Measurements from ENCODE around the gene CNOT6. TPM values are rescaled to one million over a fixed set of nuclear protein-coding genes. Genes with fewer than 3 reads are reported as not detected.

CNOT6 gene
- total RNA-seq, 1 experiment from 2014 or later: 20.1 TPM

DNA sequence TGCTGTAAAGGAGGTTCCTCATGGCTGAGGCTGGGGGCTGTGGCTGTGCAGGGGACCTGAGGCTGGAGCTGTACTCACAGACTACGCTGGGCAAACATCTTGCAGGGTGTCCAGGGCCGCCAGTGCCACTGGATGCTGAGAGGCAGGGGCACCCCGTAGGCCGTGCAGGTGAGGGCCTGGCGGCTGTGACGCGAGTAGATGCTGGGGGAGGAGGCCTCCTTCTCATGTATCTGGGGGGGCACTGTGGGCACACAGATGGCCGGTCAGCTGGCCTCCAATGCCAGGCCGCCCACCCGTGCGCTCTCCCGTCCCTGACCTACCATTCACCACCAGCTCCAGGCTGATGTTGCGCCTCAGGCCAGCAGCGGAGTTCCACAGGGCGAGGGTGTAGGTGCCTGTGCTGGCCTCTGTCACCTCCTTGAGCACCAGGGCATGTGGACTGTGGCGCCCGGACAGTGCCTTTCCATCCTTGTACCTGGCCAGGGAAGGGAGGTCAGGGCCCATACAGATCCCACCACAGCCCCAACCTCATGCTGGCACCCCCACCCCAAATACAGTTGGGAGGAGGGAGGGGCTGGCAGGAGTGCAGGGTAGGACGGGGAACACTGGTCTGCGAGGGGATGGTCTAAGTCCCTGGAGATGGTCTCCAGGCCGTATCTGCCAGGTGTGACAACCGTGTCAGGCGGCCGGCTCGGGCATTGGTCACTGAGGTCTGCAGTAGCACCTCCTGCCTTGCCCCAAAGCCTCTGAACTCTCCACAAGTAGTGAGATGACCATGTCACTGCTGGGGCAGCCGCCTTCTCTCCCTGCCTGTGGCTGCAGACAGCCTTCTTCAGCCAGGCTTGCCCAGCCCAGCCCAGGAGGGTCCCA lies 131.8 kb downstream of the CNOT6 start:
- no peaks in the 10 kb centered on the region for H3K4me1 ChIP-seq (ENCODE audit: low read length)
- no peak overlapping the region for H3K4me2 ChIP-seq (ENCODE audit: low read depth, low read length, poor library complexity, severe bottlenecking)
- no peaks in the 10 kb centered on the region for H3K9me2 ChIP-seq (replicated peaks; ENCODE audit: insufficient read depth, low read length)
- H3K27me3 ChIP-seq (ENCODE audit: low read length): no peaks in the 10 kb centered on the region
- H3K4me3 ChIP-seq (ENCODE audit: low read length): no peak overlapping the region
- H3K27ac ChIP-seq (ENCODE audit: low read length): no peak overlapping the region
- no peaks in the 10 kb centered on the region for H4K20me1 ChIP-seq (ENCODE audit: insufficient read depth, low read depth, low read length)
- no peaks in the 10 kb centered on the region for H3K36me3 ChIP-seq (ENCODE audit: insufficient read depth, low read length)
- H3K79me2 ChIP-seq (ENCODE audit: low read length): no peaks in the 10 kb centered on the region
- H2AFZ ChIP-seq (ENCODE audit: low read length): no peak overlapping the region
- H3K9ac ChIP-seq (ENCODE audit: low read length): no peak overlapping the region
- DNase-seq: no peak
- H3K9me3 ChIP-seq (ENCODE audit: low read length): no peaks in the 10 kb centered on the region

DNA sequence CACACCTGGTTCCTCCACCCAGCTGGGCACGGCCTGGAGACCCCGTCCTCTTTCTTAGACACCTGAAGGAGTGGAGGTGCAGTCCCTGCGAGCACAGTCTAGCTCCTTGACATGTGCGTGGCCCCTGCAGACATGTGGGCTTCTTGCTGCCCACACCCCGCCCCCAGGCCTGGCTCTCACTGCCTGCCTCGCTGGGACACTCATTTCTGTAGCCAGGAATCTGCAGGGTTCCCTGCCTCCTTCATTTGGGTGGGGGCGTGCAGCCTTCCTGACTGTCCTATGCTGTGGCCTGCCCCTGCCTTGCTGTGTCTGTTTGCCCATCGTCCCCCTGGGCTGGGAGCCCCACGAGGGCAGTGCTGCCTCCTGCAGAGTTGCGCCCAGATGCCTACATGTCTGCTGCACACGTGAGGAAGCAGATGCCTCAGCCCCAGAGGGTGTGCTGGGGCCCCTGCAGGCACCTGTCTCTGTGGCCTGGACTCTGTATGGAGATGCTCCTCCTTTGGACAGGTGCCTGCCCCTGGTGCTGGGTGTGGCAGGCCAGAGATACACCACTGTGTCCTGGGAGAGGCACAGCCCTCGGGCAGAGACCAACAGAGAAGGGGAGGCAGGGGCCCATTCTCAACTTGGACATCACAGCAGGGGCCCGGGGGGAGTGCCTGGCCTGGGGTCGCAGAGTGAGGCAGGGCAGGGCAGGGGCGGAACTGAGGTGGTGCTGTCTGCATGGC lies 132.6 kb downstream of the CNOT6 start:
- no peak overlapping the region for H3K4me3 ChIP-seq (ENCODE audit: low read length)
- no peaks in the 10 kb centered on the region for H3K9me2 ChIP-seq (replicated peaks; ENCODE audit: insufficient read depth, low read length)
- no peak for DNase-seq
- no peaks in the 10 kb centered on the region for H3K9me3 ChIP-seq (ENCODE audit: low read length)
- H3K27ac ChIP-seq (ENCODE audit: low read length): no peak overlapping the region
- H3K27me3 ChIP-seq (ENCODE audit: low read length): no peaks in the 10 kb centered on the region
- H3K79me2 ChIP-seq (ENCODE audit: low read length): no peaks in the 10 kb centered on the region
- no peaks in the 10 kb centered on the region for H3K4me1 ChIP-seq (ENCODE audit: low read length)
- no peak overlapping the region for H3K9ac ChIP-seq (ENCODE audit: low read length)
- no peak overlapping the region for H2AFZ ChIP-seq (ENCODE audit: low read length)
- no peaks in the 10 kb centered on the region for H3K36me3 ChIP-seq (ENCODE audit: insufficient read depth, low read length)
- no peak overlapping the region for H3K4me2 ChIP-seq (ENCODE audit: low read depth, low read length, poor library complexity, severe bottlenecking)
- no peaks in the 10 kb centered on the region for H4K20me1 ChIP-seq (ENCODE audit: insufficient read depth, low read depth, low read length)

DNA sequence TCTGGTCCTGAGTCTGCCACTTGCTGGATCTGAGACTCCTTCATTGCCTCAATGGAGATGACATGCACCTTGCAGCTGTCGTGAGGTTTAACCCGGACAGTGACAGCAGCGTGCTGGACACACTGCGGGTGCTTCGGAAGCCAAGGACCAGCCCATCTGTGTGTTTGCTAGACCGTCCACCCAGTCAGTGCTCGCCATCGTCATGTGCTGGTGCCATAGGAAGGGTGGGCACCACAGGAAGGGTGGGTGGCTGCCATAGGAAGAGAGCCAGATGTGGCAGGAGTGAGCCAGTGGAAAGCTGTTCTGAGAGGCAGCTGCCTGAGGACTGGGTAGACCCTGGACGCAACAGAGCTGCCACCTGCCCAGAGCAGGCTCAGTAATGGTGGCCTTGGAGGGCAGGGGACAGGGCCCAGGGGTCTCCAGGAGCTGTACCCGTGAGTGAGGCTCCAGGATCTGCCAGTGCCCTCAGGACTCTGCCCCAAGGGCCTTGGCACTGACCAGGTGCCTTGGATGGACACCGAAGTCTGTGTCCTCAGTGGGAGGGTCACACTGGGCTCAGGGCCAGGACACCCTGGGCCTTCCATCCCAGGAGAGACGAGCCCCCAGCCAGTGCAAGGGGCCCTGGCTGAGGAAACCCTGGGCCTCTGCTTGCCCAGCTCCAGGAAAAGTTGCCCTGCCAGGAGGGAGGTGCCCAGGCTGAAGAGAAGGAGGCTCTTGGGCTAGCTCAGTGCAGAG lies 133.4 kb downstream of the CNOT6 start:
- H3K4me3 ChIP-seq (ENCODE audit: low read length): no peak overlapping the region
- H4K20me1 ChIP-seq (ENCODE audit: insufficient read depth, low read depth, low read length): no peaks in the 10 kb centered on the region
- H3K36me3 ChIP-seq (ENCODE audit: insufficient read depth, low read length): no peaks in the 10 kb centered on the region
- H3K4me2 ChIP-seq (ENCODE audit: low read depth, low read length, poor library complexity, severe bottlenecking): no peak overlapping the region
- no peaks in the 10 kb centered on the region for H3K9me2 ChIP-seq (replicated peaks; ENCODE audit: insufficient read depth, low read length)
- H2AFZ ChIP-seq (ENCODE audit: low read length): no peak overlapping the region
- DNase-seq: no peak
- no peaks in the 10 kb centered on the region for H3K27me3 ChIP-seq (ENCODE audit: low read length)
- H3K9ac ChIP-seq (ENCODE audit: low read length): no peak overlapping the region
- no peaks in the 10 kb centered on the region for H3K4me1 ChIP-seq (ENCODE audit: low read length)
- H3K79me2 ChIP-seq (ENCODE audit: low read length): no peaks in the 10 kb centered on the region
- no peaks in the 10 kb centered on the region for H3K9me3 ChIP-seq (ENCODE audit: low read length)
- no peak overlapping the region for H3K27ac ChIP-seq (ENCODE audit: low read length)

Small RNAs within 50 kb of the gene (small RNA-seq; reads per million reads assigned to genes)
- not detected for gene RNU6-525P

Other genes with a start within 250 kb of the CNOT6 start
- gene MAPK9, start 202.3 kb upstream of the CNOT6 start, total RNA-seq (2014; rRNA removed; shearing (Covaris generic); ENCODE audit: low replicate concordance): 26.8 and 33.0 TPM in 2 replicates
- gene GFPT2, start 141.0 kb upstream of the CNOT6 start, total RNA-seq (2014; rRNA removed; shearing (Covaris generic); ENCODE audit: low replicate concordance): 11.7 TPM in 1 of 2 replicates, not detected in the other
- not detected in 2 replicates for gene SCGB3A1, start 97.1 kb downstream of the CNOT6 start, total RNA-seq (2014; rRNA removed; shearing (Covaris generic); ENCODE audit: low replicate concordance)
- not detected in 2 replicates for gene FLT4, start 155.2 kb downstream of the CNOT6 start, total RNA-seq (2014; rRNA removed; shearing (Covaris generic); ENCODE audit: low replicate concordance)
- gene OR2Y1, start 245.7 kb downstream of the CNOT6 start, total RNA-seq (2014; rRNA removed; shearing (Covaris generic); ENCODE audit: low replicate concordance): not detected in 2 replicates

Data from Karpas-422 (cell line).